Stimulated activated CD8-positive, alpha-beta memory T cell treated with anti-CD3 and anti-CD28 coated beads, Interleukin-7, amount 100 ng/mL, for 24 hours (primary cell): ENCODE measurements around the gene MARK3.
"Not testable (repeated sequence)": the region's sequence is repeated elsewhere in the genome, so short reads cannot be mapped to it uniquely, and the experiment has no call there.

Experiments used
- DNase-seq: peaks from one replicate; pipeline ENCODE4 v3.0.0-alpha.2; 2020; ENCODE audit warnings: low read depth

MARK3 gene

GRCh38 chr14:103492156-103492925 is 107.1 kb downstream of the MARK3 start:
- DNase-seq, result no peak

- no peak for DNase-seq
These were observed 110.6 kb downstream of the MARK3 start for GRCh38 chr14:103495854-103496253.

DNA sequence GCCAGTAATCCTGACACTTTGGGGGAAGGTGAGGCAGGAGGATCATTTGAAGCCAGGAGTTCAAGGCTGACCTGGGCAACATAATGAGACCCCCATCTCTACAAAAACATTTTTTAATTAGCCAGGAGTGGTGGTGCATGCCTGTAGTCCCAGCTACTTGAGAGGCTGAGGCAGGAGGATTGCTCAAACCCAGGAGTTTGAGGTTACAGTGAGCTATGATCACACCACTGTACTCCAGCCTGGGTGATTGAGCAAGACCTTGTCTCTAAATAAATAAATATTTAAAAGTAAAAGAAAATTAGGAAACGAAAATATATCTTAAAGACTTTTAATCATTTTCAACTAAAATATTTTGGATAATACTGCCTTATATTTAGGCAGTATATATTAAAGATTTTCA is 111.6 kb downstream of the MARK3 start:
- no peak for DNase-seq

GRCh38 chr14:103499709-103500108 is 114.5 kb downstream of the MARK3 start:
- no peak for DNase-seq

GRCh38 chr14:103500148-103500990 is 115.2 kb downstream of the MARK3 start:
- DNase-seq, result peak; percentile 68

GRCh38 chr14:103501041-103501870 is 116.0 kb downstream of the MARK3 start:
- no peak for DNase-seq

- DNase-seq, result no peak
These were observed 116.9 kb downstream of the MARK3 start for GRCh38 chr14:103501921-103502669.

GRCh38 chr14:103502877-103503276 is 117.7 kb downstream of the MARK3 start:
- no peak for DNase-seq

DNA sequence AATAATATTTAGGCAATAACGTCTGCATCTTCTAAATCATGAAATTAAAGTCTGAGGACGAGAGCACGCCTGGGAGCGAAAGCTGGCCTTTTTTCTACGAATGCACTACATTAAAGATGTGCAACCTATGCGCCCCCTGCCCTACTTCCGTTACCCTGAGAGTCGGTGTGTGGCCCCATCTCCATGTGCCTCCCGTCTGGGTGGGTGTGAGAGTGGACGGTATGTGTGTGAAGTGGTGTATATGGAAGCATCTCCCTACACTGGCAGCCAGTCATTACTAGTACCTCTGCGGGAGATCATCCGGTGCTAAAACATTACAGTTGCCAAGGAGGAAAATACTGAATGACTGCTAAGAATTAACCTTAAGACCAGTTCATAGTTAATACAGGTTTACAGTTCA is 118.1 kb downstream of the MARK3 start:
- no peak for DNase-seq

- no peak for DNase-seq
These were observed 119.9 kb downstream of the MARK3 start for GRCh38 chr14:103504991-103505565.

- no peak for DNase-seq
These were observed 122.5 kb downstream of the MARK3 start for GRCh38 chr14:103507751-103508150.

GRCh38 chr14:103508521-103509329 is 123.5 kb downstream of the MARK3 start:
- no peak for DNase-seq

- no peak for DNase-seq
These were observed 124.9 kb downstream of the MARK3 start for GRCh38 chr14:103509864-103510723.

DNA sequence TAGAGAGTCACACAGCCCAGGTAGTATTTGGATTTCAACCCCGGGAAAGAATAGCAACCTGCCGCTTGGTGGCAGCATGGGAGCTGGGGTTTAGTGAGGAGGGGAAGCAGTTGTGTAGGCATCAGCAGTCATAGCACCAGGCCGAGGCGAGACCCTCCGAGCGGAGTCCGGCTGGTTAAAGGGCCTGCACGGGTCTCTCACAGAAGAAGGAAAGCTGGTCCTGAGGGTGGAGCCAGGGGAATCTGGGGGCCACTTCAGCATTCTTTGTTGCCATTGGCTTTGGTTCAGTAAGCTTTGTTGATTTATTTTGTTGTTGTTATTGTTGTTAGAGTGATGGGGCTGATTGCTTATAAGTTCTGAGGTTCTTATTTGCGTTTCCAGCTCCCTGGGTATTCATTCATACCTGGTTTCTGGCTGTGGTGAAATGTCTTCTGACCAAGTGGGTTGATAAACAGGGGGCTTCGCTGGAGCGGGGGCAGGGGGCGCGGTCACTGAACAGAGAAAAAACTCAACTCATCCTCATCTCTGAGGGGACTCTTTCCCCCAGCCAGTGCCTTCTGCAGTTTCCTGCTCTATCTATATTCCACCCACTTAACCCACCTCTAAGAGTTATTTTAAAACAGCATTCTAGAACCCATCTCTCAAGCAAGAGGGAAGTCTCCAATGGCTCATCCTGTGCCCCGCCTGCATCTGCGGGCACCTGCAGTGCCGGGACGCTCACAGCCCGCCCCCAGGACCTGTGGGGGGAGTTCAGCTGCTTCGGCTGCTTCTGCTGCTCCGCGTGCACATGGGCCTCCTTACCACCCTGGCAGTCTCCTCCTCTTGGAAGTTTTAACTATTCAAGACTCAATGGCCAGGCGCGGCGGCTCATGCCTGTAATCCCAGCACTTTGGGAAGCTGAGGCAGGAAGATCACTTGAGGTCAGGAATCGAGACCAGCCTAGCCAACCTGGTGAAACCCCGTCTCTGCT is 125.8 kb downstream of the MARK3 start:
- no peak for DNase-seq

- not testable (repeated sequence) for DNase-seq
These were observed 127.0 kb downstream of the MARK3 start for GRCh38 chr14:103512180-103512579.

DNA sequence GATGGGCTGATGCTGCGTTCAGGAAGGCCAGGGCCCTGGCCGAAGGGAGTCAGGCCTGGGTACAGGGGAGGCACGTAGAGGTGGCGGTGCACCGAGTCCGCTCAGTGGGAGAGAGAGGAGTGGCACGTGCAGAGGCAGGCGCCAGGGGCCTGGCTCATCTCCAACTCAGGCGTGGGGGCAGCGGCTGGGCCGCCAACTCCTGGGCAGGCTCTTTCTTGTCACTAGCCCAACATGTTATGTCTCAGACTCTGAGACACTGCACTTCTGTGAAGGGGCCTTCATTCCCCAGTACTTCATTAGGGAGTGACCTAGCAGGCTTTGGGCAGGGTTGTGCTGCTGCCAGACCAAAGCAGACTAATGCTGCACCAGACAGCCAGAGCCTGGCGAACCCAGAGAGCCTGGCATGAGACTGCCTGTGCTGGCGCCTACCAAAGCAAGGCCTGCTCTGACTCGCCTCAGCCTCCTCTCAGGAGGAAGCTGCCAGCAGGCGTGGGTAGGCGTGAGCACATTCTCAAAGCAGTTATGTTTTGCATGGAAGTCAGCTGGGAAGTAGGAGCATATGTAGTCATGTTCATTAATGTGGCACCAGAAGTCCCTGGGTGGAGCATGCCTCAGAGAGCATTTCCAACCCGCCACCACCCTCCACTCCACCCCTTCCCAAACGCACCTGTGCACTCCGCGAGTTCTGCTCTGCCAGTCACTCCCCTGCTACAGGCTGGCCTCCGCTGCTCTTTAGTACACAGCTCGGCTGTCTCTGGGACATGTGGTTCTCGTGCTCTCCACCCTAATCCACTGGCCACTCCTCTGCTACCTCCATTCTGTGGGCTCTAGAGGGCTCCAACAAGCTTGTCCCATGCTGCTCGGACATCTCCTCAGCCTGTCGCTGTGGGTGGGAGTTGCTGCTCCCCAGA is 127.7 kb downstream of the MARK3 start:
- no peak for DNase-seq
